Rectal smooth muscle tissue (tissue), 1 donor: ENCODE results near the gene SPSB1.

Experiments used
- H3K27ac ChIP-seq: one replicate; pipeline ENCODE4 v1.7.0; 2013; ENCODE audit warnings: low read depth, low read length, inconsistent platforms
- H3K27me3 ChIP-seq: one replicate; pipeline ENCODE4 v1.7.0; 2013; ENCODE audit warnings: low read length; ENCODE audit not compliant: control insufficient read depth, insufficient read depth
- H3K36me3 ChIP-seq: one replicate; pipeline ENCODE4 v1.7.0; 2013; ENCODE audit warnings: low read length; ENCODE audit not compliant: control insufficient read depth, insufficient read depth
- H3K4me1 ChIP-seq: one replicate; pipeline ENCODE4 v1.7.0; 2013; ENCODE audit warnings: low read length; ENCODE audit not compliant: control insufficient read depth, insufficient read depth
- H3K4me3 ChIP-seq: one replicate; pipeline ENCODE4 v1.7.0; 2013; ENCODE audit warnings: low read length
- H3K9ac ChIP-seq: one replicate; pipeline ENCODE4 v1.7.0; 2013; ENCODE audit warnings: low read length

The SPSB1 gene

GRCh38 chr1:9292361-9293240 lies at the start of gene SPSB1:
Gene SPSB1 (plus strand): TSS chr1:9292894. CDS start chr1:9355892, 62,998 bp downstream.
- Histone ChIP-seq H3K4me3 (peak within 1 kb of the TSS; percentile 91), H3K27me3 (no peaks in the 10 kb centered on the region), H3K9ac (peak within 1 kb of the TSS; percentile 74), H3K36me3 (no peaks in the 10 kb centered on the region), H3K4me1 (peaks cover 19% of the 10 kb centered on the region), H3K27ac (peak within 1 kb of the TSS; percentile 94)

GRCh38 chr1:9243066-9243739 lies 49.5 kb upstream of the SPSB1 start:
- Histone ChIP-seq H3K27me3 (no peaks in the 10 kb centered on the region), H3K36me3 (peaks cover 4% of the 10 kb centered on the region), H3K9ac (no peak overlapping the region), H3K4me1 (peaks cover 21% of the 10 kb centered on the region), H3K27ac (peak overlapping the region; percentile 80), H3K4me3 (peak overlapping the region; percentile 13)

GRCh38 chr1:9244501-9245229 lies 48.0 kb upstream of the SPSB1 start:
- Histone ChIP-seq H3K4me1 (peaks cover 13% of the 10 kb centered on the region), H3K36me3 (peaks cover 4% of the 10 kb centered on the region), H3K9ac (no peak overlapping the region), H3K27ac (no peak overlapping the region), H3K27me3 (no peaks in the 10 kb centered on the region), H3K4me3 (no peak overlapping the region)

- no peak overlapping the region for H3K4me3 ChIP-seq
- H3K36me3 ChIP-seq: peaks cover 7% of the 10 kb centered on the region
- H3K27ac ChIP-seq: no peak overlapping the region
- no peak overlapping the region for H3K9ac ChIP-seq
- peaks cover 16% of the 10 kb centered on the region for H3K4me1 ChIP-seq
- no peaks in the 10 kb centered on the region for H3K27me3 ChIP-seq
These were observed 47.5 kb upstream of the SPSB1 start for GRCh38 chr1:9245230-9245619.

GRCh38 chr1:9245661-9246060 lies 47.0 kb upstream of the SPSB1 start:
- Histone ChIP-seq H3K27ac (no peak overlapping the region), H3K36me3 (peaks cover 7% of the 10 kb centered on the region), H3K27me3 (no peaks in the 10 kb centered on the region), H3K9ac (no peak overlapping the region), H3K4me3 (no peak overlapping the region), H3K4me1 (peaks cover 17% of the 10 kb centered on the region)

GRCh38 chr1:9246215-9246614 lies 46.5 kb upstream of the SPSB1 start:
- Histone ChIP-seq H3K27me3 (no peaks in the 10 kb centered on the region), H3K4me1 (peaks cover 23% of the 10 kb centered on the region), H3K27ac (no peak overlapping the region), H3K9ac (no peak overlapping the region), H3K4me3 (no peak overlapping the region), H3K36me3 (peaks cover 7% of the 10 kb centered on the region)

GRCh38 chr1:9246841-9247785 lies 45.6 kb upstream of the SPSB1 start:
- Histone ChIP-seq H3K27me3 (no peaks in the 10 kb centered on the region), H3K27ac (no peak overlapping the region), H3K36me3 (peaks cover 7% of the 10 kb centered on the region), H3K4me1 (peaks cover 27% of the 10 kb centered on the region), H3K9ac (no peak overlapping the region), H3K4me3 (no peak overlapping the region)

GRCh38 chr1:9247894-9248293 lies 44.8 kb upstream of the SPSB1 start:
- Histone ChIP-seq H3K9ac (no peak overlapping the region), H3K27me3 (no peaks in the 10 kb centered on the region), H3K4me1 (peaks cover 29% of the 10 kb centered on the region), H3K36me3 (peaks cover 9% of the 10 kb centered on the region), H3K4me3 (no peak overlapping the region), H3K27ac (no peak overlapping the region)

- Histone ChIP-seq H3K36me3 (peaks cover 11% of the 10 kb centered on the region), H3K27me3 (no peaks in the 10 kb centered on the region), H3K27ac (no peak overlapping the region), H3K4me3 (no peak overlapping the region), H3K9ac (no peak overlapping the region), H3K4me1 (peaks cover 27% of the 10 kb centered on the region)
These were observed 44.1 kb upstream of the SPSB1 start for GRCh38 chr1:9248341-9249262.

- no peaks in the 10 kb centered on the region for H3K27me3 ChIP-seq
- peaks cover 29% of the 10 kb centered on the region for H3K4me1 ChIP-seq
- peaks cover 12% of the 10 kb centered on the region for H3K36me3 ChIP-seq
- no peak overlapping the region for H3K27ac ChIP-seq
- no peak overlapping the region for H3K4me3 ChIP-seq
- H3K9ac ChIP-seq: no peak overlapping the region
These were observed 43.5 kb upstream of the SPSB1 start for GRCh38 chr1:9249263-9249533.
